Right ventricle myocardium inferior (tissue), 1 donor: ENCODE data around the gene DENND2C. TPM values are rescaled to one million over a fixed set of nuclear protein-coding genes. Genes with fewer than 3 reads are reported as not detected.
A peak's percentile ranks its signal among the peaks of the same experiment; 100 is the strongest.

Experiments used
- ATAC-seq: fragments of 200-7000 bp; cut with Tn5 transposase; one replicate; pipeline ENCODE4 v1.9.1; 2020; ENCODE audit warnings: mild to moderate bottlenecking, moderate library complexity
- DNase-seq: peaks from one replicate; pipeline ENCODE4 v3.0.0; 2021; ENCODE audit errors: missing footprints
- intact Hi-C: fragments of 100-400 bp; cut with DNase I; formaldehyde crosslinking; loops from one replicate; pipeline ENCODE4 v1.11.0; 2022
- long read RNA-seq: library from polyadenylated mRNA; unstranded; transcript quantifications from one replicate; pipeline ENCODE4 v2.0.0, GENCODE V29; 2021
- total RNA-seq: library from RNA; stranded (reverse); fragmentation: NEBNext Ultra II Directional; extraction: Animal tissue kit (Norgen Biotek cat#: 25700); gene quantifications from one replicate; pipeline ENCODE4 v1.2.1, GENCODE V29; 2021
- donor health status: DM: no; HTN: yes; CAD: no; lungs with severe emphysema.

Gene DENND2C
- 2.6 TPM for total RNA-seq
- long read RNA-seq, result 0 reads

GRCh38 chr1:114669562-114670082, at the start of gene DENND2C:
Gene DENND2C (minus strand): TSS chr1:114670049. CDS start chr1:114625984, 44,065 bp downstream.
- ATAC-seq, result peak; percentile 66
- no peak for DNase-seq
- intact Hi-C loops, result loop anchor here (2.0 to 5.0 kb wide), 3 partner anchors 87 to 322 kb away; partner anchors contain the start of gene BCAS2

GRCh38 chr1:114719424-114719787, 49.6 kb upstream of the DENND2C start:
- intact Hi-C loops, result loop anchor here (5.0 kb wide), 1 partner anchor 38 kb away; the partner anchor contains the start of gene CSDE1
- DNase-seq (no peak), ATAC-seq (no peak)

GRCh38 chr1:114718661-114719423, 49.0 kb upstream of the DENND2C start:
- ATAC-seq (no peak), DNase-seq (no peak)
- intact Hi-C loops, result loop anchor here (5.0 kb wide), 1 partner anchor 38 kb away; the partner anchor contains the start of gene CSDE1

GRCh38 chr1:114716304-114717170, 46.7 kb upstream of the DENND2C start, which contains the start of gene NRAS:
Gene NRAS (minus strand): TSS chr1:114716771. CDS start chr1:114716160, 611 bp downstream.
- intact Hi-C loops, result loop anchor here (2.0 to 5.0 kb wide), 3 partner anchors 41 to 136 kb away; partner anchors contain the start of genes BCAS2, CSDE1 and SIKE1
- DNase-seq (peak; percentile 97), ATAC-seq (peak; percentile 99)

- no peak for DNase-seq
- ATAC-seq, result no peak
- intact Hi-C loops, result loop anchor here (2.0 to 5.0 kb wide), 3 partner anchors 41 to 135 kb away; partner anchors contain the start of genes BCAS2, CSDE1 and SIKE1
These were observed 46.1 kb upstream of the DENND2C start for GRCh38 chr1:114715952-114716303.

- intact Hi-C loops, result no loop called here
- no peak for DNase-seq
- ATAC-seq, result no peak
These were observed 43.1 kb upstream of the DENND2C start for GRCh38 chr1:114712977-114713376.

- ATAC-seq (no peak), DNase-seq (no peak)
- intact Hi-C loops, result no loop called here
These were observed 40.5 kb upstream of the DENND2C start for GRCh38 chr1:114710360-114710759.

- DNase-seq (no peak), ATAC-seq (no peak)
- intact Hi-C loops, result no loop called here
These were observed 37.8 kb upstream of the DENND2C start for GRCh38 chr1:114707604-114708003.

- no peak for ATAC-seq
- intact Hi-C loops, result no loop called here
- no peak for DNase-seq
These were observed 33.4 kb upstream of the DENND2C start for GRCh38 chr1:114703242-114703641.

- no peak for DNase-seq
- ATAC-seq, result no peak
- intact Hi-C loops, result no loop called here
These were observed 32.9 kb upstream of the DENND2C start for GRCh38 chr1:114702737-114703136.

- intact Hi-C loops, result no loop called here
- ATAC-seq (no peak), DNase-seq (no peak)
These were observed 32.1 kb upstream of the DENND2C start for GRCh38 chr1:114701931-114702330.

GRCh38 chr1:114700036-114700600, 30.3 kb upstream of the DENND2C start:
- ATAC-seq (no peak), DNase-seq (no peak)
- intact Hi-C loops, result no loop called here

- intact Hi-C loops, result no loop called here
- DNase-seq (no peak), ATAC-seq (no peak)
These were observed 27.0 kb upstream of the DENND2C start for GRCh38 chr1:114696810-114697209.

GRCh38 chr1:114695430-114696058, 25.7 kb upstream of the DENND2C start, which contains the start of gene AMPD1:
Gene AMPD1 (minus strand): TSS chr1:114695546. CDS start chr1:114695471, 75 bp downstream.
- intact Hi-C loops, result no loop called here
- no peak for DNase-seq
- ATAC-seq, result no peak

GRCh38 chr1:114694540-114695310, 24.9 kb upstream of the DENND2C start:
- DNase-seq, result no peak
- intact Hi-C loops, result no loop called here
- ATAC-seq, result no peak

- intact Hi-C loops, result no loop called here
- DNase-seq (no peak), ATAC-seq (no peak)
These were observed 23.1 kb upstream of the DENND2C start for GRCh38 chr1:114692947-114693346.

GRCh38 chr1:114691061-114691460, 21.2 kb upstream of the DENND2C start:
- DNase-seq, result no peak
- intact Hi-C loops, result no loop called here
- no peak for ATAC-seq

- DNase-seq (no peak), ATAC-seq (no peak)
These were observed 20.3 kb upstream of the DENND2C start for GRCh38 chr1:114690148-114690547.

More at GRCh38 chr1:114690148-114690547, 20.3 kb upstream of the DENND2C start:
- intact Hi-C loops, result no loop called here
